Activated CD4-positive, alpha-beta memory T cell treated with anti-CD3 and anti-CD28 coated beads for 36 hours (primary cell): Measurements from ENCODE around the gene GRIK3. TPM values are rescaled to one million over a fixed set of nuclear protein-coding genes. Genes with fewer than 3 reads are reported as not detected.

ENCODE experiments used
- CTCF ChIA-PET: fragments of 350-600 bp; sonication (Branson Sonifier 250); formaldehyde crosslinking; loops from one replicate; lab custom pipeline; 2021; ENCODE audit warnings: antibody characterized with exemption, inconsistent platforms; lab: Charles Lee
- POLR2A ChIA-PET: fragments of 350-600 bp; sonication (Branson Sonifier 250); formaldehyde crosslinking; loops from one replicate; lab custom pipeline; 2021; ENCODE audit warnings: antibody characterized with exemption; lab: Charles Lee
- DNase-seq: peaks from one replicate; pipeline ENCODE4 v3.0.0-alpha.2; 2020
- H3K27ac Mint-ChIP-seq: one replicate; pipeline ENCODE4 v1.8.0; 2021; ENCODE audit warnings: mixed read lengths
- H3K27me3 Mint-ChIP-seq: one replicate; pipeline ENCODE4 v1.8.0; 2021; ENCODE audit warnings: mixed read lengths
- H3K36me3 Mint-ChIP-seq: one replicate; pipeline ENCODE4 v1.8.0; 2021; ENCODE audit warnings: mixed read lengths
- H3K4me1 Mint-ChIP-seq: one replicate; pipeline ENCODE4 v1.8.0; 2021; ENCODE audit warnings: low read depth, mixed read lengths
- H3K4me3 Mint-ChIP-seq: one replicate; pipeline ENCODE4 v1.8.0; 2021; ENCODE audit warnings: mild to moderate bottlenecking, mixed read lengths
- H3K9me3 Mint-ChIP-seq: one replicate; pipeline ENCODE4 v1.8.0; 2021; ENCODE audit warnings: mixed read lengths
- intact Hi-C: fragments of 100-400 bp; cut with micrococcal nuclease; formaldehyde crosslinking; loops from one replicate; pipeline ENCODE4 v1.15.1; 2023
- total RNA-seq, 2 experiments: library from RNA; stranded (reverse); gene quantifications; one replicate each; pipeline ENCODE4 v1.2.3, GENCODE V29; 2021

GRIK3 gene
- total RNA-seq, 2 experiments from 2014 or later: not detected

- H3K9me3 Mint-ChIP-seq: no peaks in the 10 kb centered on the region
- peaks cover 21% of the 10 kb centered on the region for H3K27me3 Mint-ChIP-seq
- H3K27ac Mint-ChIP-seq: no peak overlapping the region
- ChIA-PET POLR2A (no interaction called here), CTCF (no interaction called here)
- no peak for DNase-seq
- H3K4me1 Mint-ChIP-seq: no peaks in the 10 kb centered on the region
- intact Hi-C loops: no loop called here
- H3K4me3 Mint-ChIP-seq: no peak overlapping the region
- no peaks in the 10 kb centered on the region for H3K36me3 Mint-ChIP-seq
Measured at GRCh38 chr1:36984675-36985074, 49.6 kb downstream of the GRIK3 start.

GRCh38 chr1:36984026-36984425 is 50.3 kb downstream of the GRIK3 start:
- POLR2A ChIA-PET: no interaction called here
- CTCF ChIA-PET: no interaction called here
- intact Hi-C loops: no loop called here

GRCh38 chr1:36982709-36983108 is 51.6 kb downstream of the GRIK3 start:
- no peak for DNase-seq
- Mint-ChIP-seq H3K27me3 (peaks cover 21% of the 10 kb centered on the region), H3K9me3 (peaks cover 8% of the 10 kb centered on the region), H3K36me3 (no peaks in the 10 kb centered on the region), H3K4me1 (no peaks in the 10 kb centered on the region), H3K27ac (no peak overlapping the region), H3K4me3 (no peak overlapping the region)
- intact Hi-C loops: no loop called here
- CTCF ChIA-PET: no interaction called here
- POLR2A ChIA-PET: no interaction called here

More at GRCh38 chr1:36984026-36984425, 50.3 kb downstream of the GRIK3 start:
- Mint-ChIP-seq H3K27me3 (peaks cover 21% of the 10 kb centered on the region), H3K27ac (no peak overlapping the region), H3K4me1 (no peaks in the 10 kb centered on the region), H3K4me3 (no peak overlapping the region), H3K9me3 (no peaks in the 10 kb centered on the region), H3K36me3 (no peaks in the 10 kb centered on the region)
- no peak for DNase-seq

- Mint-ChIP-seq H3K4me1 (no peaks in the 10 kb centered on the region), H3K27ac (no peak overlapping the region), H3K9me3 (peaks cover 8% of the 10 kb centered on the region), H3K36me3 (no peaks in the 10 kb centered on the region), H3K27me3 (peaks cover 20% of the 10 kb centered on the region), H3K4me3 (no peak overlapping the region)
- CTCF ChIA-PET: no interaction called here
- DNase-seq: no peak
- POLR2A ChIA-PET: no interaction called here
- intact Hi-C loops: no loop called here
Measured at GRCh38 chr1:36981771-36982622, 52.3 kb downstream of the GRIK3 start.

- Mint-ChIP-seq H3K4me3 (no peak overlapping the region), H3K36me3 (no peaks in the 10 kb centered on the region), H3K27me3 (peaks cover 24% of the 10 kb centered on the region), H3K9me3 (peaks cover 8% of the 10 kb centered on the region), H3K4me1 (no peaks in the 10 kb centered on the region), H3K27ac (no peak overlapping the region)
- intact Hi-C loops: no loop called here
- ChIA-PET POLR2A (no interaction called here), CTCF (no interaction called here)
- no peak for DNase-seq
Measured at GRCh38 chr1:36981126-36981525, 53.2 kb downstream of the GRIK3 start.

- Mint-ChIP-seq H3K27me3 (peaks cover 17% of the 10 kb centered on the region), H3K27ac (no peak overlapping the region), H3K4me3 (no peak overlapping the region), H3K4me1 (no peaks in the 10 kb centered on the region), H3K36me3 (no peaks in the 10 kb centered on the region), H3K9me3 (peaks cover 8% of the 10 kb centered on the region)
- POLR2A ChIA-PET: no interaction called here
- DNase-seq: no peak
- CTCF ChIA-PET: no interaction called here
- intact Hi-C loops: no loop called here
Measured at GRCh38 chr1:36977731-36978406, 56.4 kb downstream of the GRIK3 start.

- Mint-ChIP-seq H3K27ac (no peak overlapping the region), H3K36me3 (no peaks in the 10 kb centered on the region), H3K4me1 (no peaks in the 10 kb centered on the region), H3K27me3 (peaks cover 15% of the 10 kb centered on the region), H3K4me3 (no peak overlapping the region), H3K9me3 (peaks cover 8% of the 10 kb centered on the region)
- intact Hi-C loops: no loop called here
- ChIA-PET POLR2A (no interaction called here), CTCF (no interaction called here)
- DNase-seq: no peak
Measured at GRCh38 chr1:36975642-36976041, 58.7 kb downstream of the GRIK3 start.

GRCh38 chr1:36973056-36973455 is 61.3 kb downstream of the GRIK3 start:
- no peak overlapping the region for H3K27ac Mint-ChIP-seq
- peaks cover 2% of the 10 kb centered on the region for H3K9me3 Mint-ChIP-seq
- no peak for DNase-seq
- intact Hi-C loops: no loop called here
- no peaks in the 10 kb centered on the region for H3K4me1 Mint-ChIP-seq
- H3K27me3 Mint-ChIP-seq: peaks cover 10% of the 10 kb centered on the region
- no peaks in the 10 kb centered on the region for H3K36me3 Mint-ChIP-seq
- POLR2A ChIA-PET: no interaction called here
- CTCF ChIA-PET: no interaction called here
- no peak overlapping the region for H3K4me3 Mint-ChIP-seq

GRCh38 chr1:36971852-36972618 is 62.3 kb downstream of the GRIK3 start:
- Mint-ChIP-seq H3K9me3 (no peaks in the 10 kb centered on the region), H3K4me1 (no peaks in the 10 kb centered on the region), H3K36me3 (no peaks in the 10 kb centered on the region), H3K27ac (no peak overlapping the region), H3K27me3 (peaks cover 9% of the 10 kb centered on the region), H3K4me3 (no peak overlapping the region)
- intact Hi-C loops: no loop called here
- POLR2A ChIA-PET: no interaction called here
- DNase-seq: no peak
- CTCF ChIA-PET: no interaction called here

GRCh38 chr1:36968730-36969129 is 65.6 kb downstream of the GRIK3 start:
- no peak overlapping the region for H3K4me3 Mint-ChIP-seq
- intact Hi-C loops: no loop called here
- DNase-seq: no peak
- CTCF ChIA-PET: no interaction called here
- POLR2A ChIA-PET: no interaction called here
- no peaks in the 10 kb centered on the region for H3K36me3 Mint-ChIP-seq
- H3K27me3 Mint-ChIP-seq: peaks cover 6% of the 10 kb centered on the region
- no peaks in the 10 kb centered on the region for H3K4me1 Mint-ChIP-seq
- no peaks in the 10 kb centered on the region for H3K9me3 Mint-ChIP-seq
- no peak overlapping the region for H3K27ac Mint-ChIP-seq

GRCh38 chr1:36966242-36966641 is 68.1 kb downstream of the GRIK3 start:
- peaks cover 3% of the 10 kb centered on the region for H3K27me3 Mint-ChIP-seq

More at GRCh38 chr1:36966242-36966641, 68.1 kb downstream of the GRIK3 start:
- no peak overlapping the region for H3K27ac Mint-ChIP-seq
- H3K4me1 Mint-ChIP-seq: no peaks in the 10 kb centered on the region
- no peaks in the 10 kb centered on the region for H3K36me3 Mint-ChIP-seq
- ChIA-PET CTCF (no interaction called here), POLR2A (no interaction called here)
- no peak overlapping the region for H3K4me3 Mint-ChIP-seq
- H3K9me3 Mint-ChIP-seq: no peaks in the 10 kb centered on the region
- peak; percentile 15 for DNase-seq
- intact Hi-C loops: no loop called here
